ENCODE results near the gene PRDM1.

PRDM1 gene

GRCh38 chr6:106105493-106105892, 19.4 kb downstream of the PRDM1 start:
- peaks cover 4% of the 10 kb centered on the region; the same call in 1 of the 2 replicates for H3K36me3 ChIP-seq (ENCODE audit: control insufficient read depth, insufficient read depth, low read length)

GRCh38 chr6:106106276-106107042, 20.3 kb downstream of the PRDM1 start:
- H3K9ac ChIP-seq (ENCODE audit: low read length), result no peak overlapping the region
- no peaks in the 10 kb centered on the region for H3K9me3 ChIP-seq (ENCODE audit: control insufficient read depth, insufficient read depth, low read depth, low read length)
- H3K4me3 ChIP-seq (ENCODE audit: low read depth, low read length), result no peak overlapping the region
- H3K27me3 ChIP-seq (ENCODE audit: control insufficient read depth, insufficient read depth, low read length), result no peaks in the 10 kb centered on the region
- peaks cover 9% of the 10 kb centered on the region; the same call in 1 of the 2 replicates for H3K4me1 ChIP-seq (ENCODE audit: control insufficient read depth, insufficient read depth, low read length)
- peaks cover 4% of the 10 kb centered on the region; the same call in 1 of the 2 replicates for H3K36me3 ChIP-seq (ENCODE audit: control insufficient read depth, insufficient read depth, low read length)
- H3K27ac ChIP-seq (ENCODE audit: low read depth, low read length), result no peak overlapping the region

More at GRCh38 chr6:106105493-106105892, 19.4 kb downstream of the PRDM1 start:
- H3K4me1 ChIP-seq (ENCODE audit: control insufficient read depth, insufficient read depth, low read length), result peaks cover 9% of the 10 kb centered on the region; the same call in 1 of the 2 replicates
- no peak overlapping the region for H3K9ac ChIP-seq (ENCODE audit: low read length)
- no peak overlapping the region for H3K4me3 ChIP-seq (ENCODE audit: low read depth, low read length)
- no peak overlapping the region for H3K27ac ChIP-seq (ENCODE audit: low read depth, low read length)
- no peaks in the 10 kb centered on the region for H3K27me3 ChIP-seq (ENCODE audit: control insufficient read depth, insufficient read depth, low read length)
- no peaks in the 10 kb centered on the region for H3K9me3 ChIP-seq (ENCODE audit: control insufficient read depth, insufficient read depth, low read depth, low read length)

- no peak overlapping the region for H3K4me3 ChIP-seq (ENCODE audit: low read depth, low read length)
- no peaks in the 10 kb centered on the region for H3K27me3 ChIP-seq (ENCODE audit: control insufficient read depth, insufficient read depth, low read length)
- H3K9me3 ChIP-seq (ENCODE audit: control insufficient read depth, insufficient read depth, low read depth, low read length), result no peaks in the 10 kb centered on the region
- peaks cover 6% of the 10 kb centered on the region; the same call in 1 of the 2 replicates for H3K4me1 ChIP-seq (ENCODE audit: control insufficient read depth, insufficient read depth, low read length)
- no peak overlapping the region for H3K9ac ChIP-seq (ENCODE audit: low read length)
- H3K27ac ChIP-seq (ENCODE audit: low read depth, low read length), result no peak overlapping the region
- peaks cover 4% of the 10 kb centered on the region; the same call in 1 of the 2 replicates for H3K36me3 ChIP-seq (ENCODE audit: control insufficient read depth, insufficient read depth, low read length)
Observed at GRCh38 chr6:106107043-106107613, 21.0 kb downstream of the PRDM1 start.

GRCh38 chr6:106108129-106108528, 22.0 kb downstream of the PRDM1 start:
- H3K9ac ChIP-seq (ENCODE audit: low read length), result no peak overlapping the region
- no peaks in the 10 kb centered on the region for H3K27me3 ChIP-seq (ENCODE audit: control insufficient read depth, insufficient read depth, low read length)
- H3K36me3 ChIP-seq (ENCODE audit: control insufficient read depth, insufficient read depth, low read length), result peaks cover 4% of the 10 kb centered on the region; the same call in 1 of the 2 replicates
- H3K9me3 ChIP-seq (ENCODE audit: control insufficient read depth, insufficient read depth, low read depth, low read length), result no peaks in the 10 kb centered on the region
- no peak overlapping the region for H3K4me3 ChIP-seq (ENCODE audit: low read depth, low read length)
- H3K27ac ChIP-seq (ENCODE audit: low read depth, low read length), result no peak overlapping the region
- H3K4me1 ChIP-seq (ENCODE audit: control insufficient read depth, insufficient read depth, low read length), result peaks cover 5% of the 10 kb centered on the region; the same call in 1 of the 2 replicates

- Histone ChIP-seq H3K9ac (ENCODE audit: low read length) (no peak overlapping the region), H3K27me3 (ENCODE audit: control insufficient read depth, insufficient read depth, low read length) (no peaks in the 10 kb centered on the region), H3K36me3 (ENCODE audit: control insufficient read depth, insufficient read depth, low read length) (peaks cover 4% of the 10 kb centered on the region; the same call in 1 of the 2 replicates), H3K9me3 (ENCODE audit: control insufficient read depth, insufficient read depth, low read depth, low read length) (no peaks in the 10 kb centered on the region), H3K27ac (ENCODE audit: low read depth, low read length) (no peak overlapping the region), H3K4me1 (ENCODE audit: control insufficient read depth, insufficient read depth, low read length) (no peaks in the 10 kb centered on the region), H3K4me3 (ENCODE audit: low read depth, low read length) (no peak overlapping the region)
Observed at GRCh38 chr6:106109029-106109428, 22.9 kb downstream of the PRDM1 start.

GRCh38 chr6:106110164-106110826, 24.2 kb downstream of the PRDM1 start:
- no peak overlapping the region for H3K9ac ChIP-seq (ENCODE audit: low read length)
- no peak overlapping the region for H3K27ac ChIP-seq (ENCODE audit: low read depth, low read length)
- no peaks in the 10 kb centered on the region for H3K27me3 ChIP-seq (ENCODE audit: control insufficient read depth, insufficient read depth, low read length)
- H3K4me1 ChIP-seq (ENCODE audit: control insufficient read depth, insufficient read depth, low read length), result no peaks in the 10 kb centered on the region
- H3K9me3 ChIP-seq (ENCODE audit: control insufficient read depth, insufficient read depth, low read depth, low read length), result no peaks in the 10 kb centered on the region
- H3K36me3 ChIP-seq (ENCODE audit: control insufficient read depth, insufficient read depth, low read length), result peaks cover under 1% of the 10 kb centered on the region; the same call in 1 of the 2 replicates
- no peak overlapping the region for H3K4me3 ChIP-seq (ENCODE audit: low read depth, low read length)

GRCh38 chr6:106112433-106112832, 26.3 kb downstream of the PRDM1 start:
- Histone ChIP-seq H3K4me3 (ENCODE audit: low read depth, low read length) (no peak overlapping the region), H3K27ac (ENCODE audit: low read depth, low read length) (no peak overlapping the region), H3K36me3 (ENCODE audit: control insufficient read depth, insufficient read depth, low read length) (no peaks in the 10 kb centered on the region), H3K9me3 (ENCODE audit: control insufficient read depth, insufficient read depth, low read depth, low read length) (no peaks in the 10 kb centered on the region), H3K4me1 (ENCODE audit: control insufficient read depth, insufficient read depth, low read length) (no peaks in the 10 kb centered on the region), H3K9ac (ENCODE audit: low read length) (no peak overlapping the region), H3K27me3 (ENCODE audit: control insufficient read depth, insufficient read depth, low read length) (no peaks in the 10 kb centered on the region)

- H3K27me3 ChIP-seq (ENCODE audit: control insufficient read depth, insufficient read depth, low read length), result no peaks in the 10 kb centered on the region
- no peak overlapping the region for H3K4me3 ChIP-seq (ENCODE audit: low read depth, low read length)
- H3K27ac ChIP-seq (ENCODE audit: low read depth, low read length), result no peak overlapping the region
- H3K9ac ChIP-seq (ENCODE audit: low read length), result no peak overlapping the region
- no peaks in the 10 kb centered on the region for H3K4me1 ChIP-seq (ENCODE audit: control insufficient read depth, insufficient read depth, low read length)
- H3K36me3 ChIP-seq (ENCODE audit: control insufficient read depth, insufficient read depth, low read length), result no peaks in the 10 kb centered on the region
- no peaks in the 10 kb centered on the region for H3K9me3 ChIP-seq (ENCODE audit: control insufficient read depth, insufficient read depth, low read depth, low read length)
Observed at GRCh38 chr6:106113256-106113959, 27.3 kb downstream of the PRDM1 start.

- Histone ChIP-seq H3K9me3 (ENCODE audit: control insufficient read depth, insufficient read depth, low read depth, low read length) (no peaks in the 10 kb centered on the region), H3K4me1 (ENCODE audit: control insufficient read depth, insufficient read depth, low read length) (peaks cover 6% of the 10 kb centered on the region; the same call in 1 of the 2 replicates), H3K36me3 (ENCODE audit: control insufficient read depth, insufficient read depth, low read length) (no peaks in the 10 kb centered on the region), H3K4me3 (ENCODE audit: low read depth, low read length) (no peak overlapping the region), H3K27ac (ENCODE audit: low read depth, low read length) (no peak overlapping the region), H3K27me3 (ENCODE audit: control insufficient read depth, insufficient read depth, low read length) (no peaks in the 10 kb centered on the region), H3K9ac (ENCODE audit: low read length) (no peak overlapping the region)
Observed at GRCh38 chr6:106114492-106114891, 28.4 kb downstream of the PRDM1 start.

GRCh38 chr6:106115286-106115685, 29.1 kb downstream of the PRDM1 start:
- no peaks in the 10 kb centered on the region for H3K27me3 ChIP-seq (ENCODE audit: control insufficient read depth, insufficient read depth, low read length)
- no peak overlapping the region for H3K4me3 ChIP-seq (ENCODE audit: low read depth, low read length)
- peaks cover 7% of the 10 kb centered on the region; the same call in 1 of the 2 replicates for H3K4me1 ChIP-seq (ENCODE audit: control insufficient read depth, insufficient read depth, low read length)
- H3K27ac ChIP-seq (ENCODE audit: low read depth, low read length), result no peak overlapping the region
- H3K9me3 ChIP-seq (ENCODE audit: control insufficient read depth, insufficient read depth, low read depth, low read length), result no peaks in the 10 kb centered on the region
- no peaks in the 10 kb centered on the region for H3K36me3 ChIP-seq (ENCODE audit: control insufficient read depth, insufficient read depth, low read length)
- H3K9ac ChIP-seq (ENCODE audit: low read length), result no peak overlapping the region

Data from HUES6 (cell line).